ENCODE measurements around the gene SERPINB5. TPM values are rescaled to one million over a fixed set of nuclear protein-coding genes. Genes with fewer than 3 reads are reported as not detected.

SERPINB5 gene
- total and polyA plus RNA-seq, 8 donors: 0.44 TPM; not detected in 7

DNA sequence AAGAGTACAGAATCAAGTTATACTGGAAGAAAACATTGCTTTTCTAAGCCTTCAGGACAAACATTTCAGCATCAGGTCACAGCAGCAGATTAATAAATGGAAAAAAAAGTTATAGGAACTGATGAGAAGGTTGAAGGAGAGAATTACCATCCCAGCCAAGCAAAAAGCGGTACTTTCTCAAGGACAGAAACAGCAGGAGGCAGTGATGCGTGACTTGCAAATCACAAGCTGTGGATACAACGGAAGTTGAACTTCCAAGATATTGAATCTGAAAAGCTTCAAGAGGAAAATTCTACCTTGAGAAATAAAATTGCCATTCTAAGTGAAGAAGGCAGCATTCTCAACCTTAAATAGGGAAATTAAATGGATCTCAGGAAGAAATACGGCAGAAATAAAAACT is 46.9 kb downstream of the SERPINB5 start:
- Histone ChIP-seq H3K27me3 (no peaks in the 10 kb centered on the region), H3K9me3 (no peaks in the 10 kb centered on the region), H3K4me1 (peaks cover 0 to 2% (median 0%) of the 10 kb centered on the region in 3 donors), H3K27ac (no peak overlapping the region), H3K4me3 (no peak overlapping the region), H3K36me3 (no peaks in the 10 kb centered on the region)
- intact Hi-C loops (cut with DNase I): loop anchor here in 1 of 3 donors (5.0 kb wide), 1 partner anchor 49 kb away; no protein-coding TSS in a partner anchor
- DNase-seq: no peak
- FAIRE-seq: no peak
- TF ChIP-seq CTCF (IDR thresholded peaks at IDR 0.05): no peak
- WGBS, 2 donors: 69 to 70% methylated on average over 4 of the region's 4 CpGs
- no peak for ATAC-seq

DNA sequence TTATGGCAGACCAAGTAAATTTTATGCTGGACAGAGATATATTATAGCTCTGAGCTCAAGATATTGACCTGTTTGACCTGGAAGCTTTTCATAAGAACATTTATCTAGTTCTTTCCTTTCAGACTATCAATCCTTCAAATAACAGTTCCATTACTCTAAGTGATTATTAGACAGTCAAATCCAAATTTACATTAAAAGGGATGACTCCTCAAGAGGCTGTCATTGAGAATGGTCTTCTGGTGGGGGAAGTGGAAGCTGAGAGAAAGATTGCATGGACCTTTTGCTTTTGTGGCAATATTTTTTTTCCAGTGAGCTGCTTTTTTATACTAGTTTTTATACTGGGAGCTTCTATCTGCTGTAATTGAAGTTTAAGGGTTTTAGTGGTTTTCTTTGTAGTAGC is 50.5 kb downstream of the SERPINB5 start:
- DNase-seq: no peak
- no peak for TF ChIP-seq CTCF (IDR thresholded peaks at IDR 0.05)
- no peak for FAIRE-seq
- Histone ChIP-seq H3K27ac (no peak overlapping the region), H3K4me1 (peaks cover 0 to 4% (median 3%) of the 10 kb centered on the region in 3 donors), H3K4me3 (no peak overlapping the region), H3K36me3 (no peaks in the 10 kb centered on the region), H3K27me3 (no peaks in the 10 kb centered on the region), H3K9me3 (no peaks in the 10 kb centered on the region)
- no peak for ATAC-seq
- intact Hi-C loops (cut with DNase I): no loop called here

DNA sequence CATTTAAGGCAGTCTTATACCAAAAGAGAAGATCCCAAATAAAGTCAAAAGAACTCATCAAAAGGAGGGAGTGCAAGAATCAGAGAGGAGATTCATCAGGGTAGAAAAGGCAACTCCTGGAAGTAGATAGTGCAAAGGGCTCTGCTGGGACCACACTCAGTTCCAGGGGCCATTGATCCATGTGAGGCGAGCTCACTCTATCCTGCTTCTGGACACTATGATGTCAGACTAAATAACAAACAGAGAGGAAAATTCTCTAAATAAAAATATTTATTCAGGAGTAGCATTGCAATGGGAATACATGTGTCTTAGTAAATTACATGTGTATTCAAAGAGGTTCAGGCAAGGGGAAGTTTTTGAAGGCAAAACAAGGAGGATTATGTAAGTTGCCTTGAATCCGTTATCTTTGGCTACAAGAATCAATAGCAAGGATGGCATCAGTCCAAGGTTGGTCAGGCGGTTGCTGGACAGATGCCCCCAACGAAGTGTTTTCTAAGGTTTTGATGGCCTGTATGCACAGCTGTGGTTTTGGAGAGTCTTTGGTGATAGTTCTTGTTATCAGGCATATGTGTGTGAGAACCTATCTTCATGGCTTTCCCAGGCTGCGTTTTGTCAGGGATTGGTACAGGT is 52.2 kb downstream of the SERPINB5 start:
- ATAC-seq (peak; percentile 51 to 94 (median 72)), DNase-seq (peak in 4 of 6 donors; percentile 33 to 78 (median 45)), FAIRE-seq (no peak)
- no peaks in the 10 kb centered on the region for H3K36me3 ChIP-seq
- 24 to 29% methylated on average over 5 of the region's 5 CpGs for WGBS, 2 donors
- no peak overlapping the region for H3K27ac ChIP-seq
- no peaks in the 10 kb centered on the region for H3K27me3 ChIP-seq
- no peak overlapping the region for H3K4me3 ChIP-seq
- TF ChIP-seq CTCF (IDR thresholded peaks at IDR 0.05): no peak
- H3K4me1 ChIP-seq: peaks cover 0 to 4% (median 3%) of the 10 kb centered on the region in 3 donors
- intact Hi-C loops (cut with DNase I): no loop called here
- no peaks in the 10 kb centered on the region for H3K9me3 ChIP-seq

DNA sequence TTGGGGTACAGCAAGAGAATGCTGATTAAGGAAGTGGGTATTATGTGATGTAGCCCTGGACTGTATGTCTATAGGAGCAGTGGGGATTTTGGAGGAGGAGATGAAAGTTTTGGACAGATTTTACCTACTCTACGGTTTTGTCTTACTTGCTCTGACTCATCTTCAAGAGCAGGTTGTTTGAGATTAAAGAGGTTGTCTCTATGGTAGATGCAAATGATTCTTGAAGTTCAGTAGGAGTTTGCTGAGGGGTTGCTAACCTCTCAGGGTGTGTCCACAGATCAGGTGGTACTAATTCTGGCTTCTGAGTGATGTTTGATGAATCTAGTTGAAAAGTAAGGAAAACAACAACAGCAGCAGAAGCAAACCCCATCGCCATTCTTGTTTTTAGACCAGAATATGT is 55.7 kb downstream of the SERPINB5 start:
- no peak for DNase-seq
- peaks cover 0 to 4% (median 3%) of the 10 kb centered on the region in 3 donors for H3K4me1 ChIP-seq
- no peaks in the 10 kb centered on the region for H3K9me3 ChIP-seq
- H3K27me3 ChIP-seq: no peaks in the 10 kb centered on the region
- H3K4me3 ChIP-seq: no peak overlapping the region
- H3K27ac ChIP-seq: no peak overlapping the region
- intact Hi-C loops (cut with DNase I): no loop called here
- no peaks in the 10 kb centered on the region for H3K36me3 ChIP-seq
- no peak for FAIRE-seq
- no peak for TF ChIP-seq CTCF (IDR thresholded peaks at IDR 0.05)
- WGBS, 2 donors: 94 to 97% methylated on average over 2 of the region's 2 CpGs
- ATAC-seq: no peak

DNA sequence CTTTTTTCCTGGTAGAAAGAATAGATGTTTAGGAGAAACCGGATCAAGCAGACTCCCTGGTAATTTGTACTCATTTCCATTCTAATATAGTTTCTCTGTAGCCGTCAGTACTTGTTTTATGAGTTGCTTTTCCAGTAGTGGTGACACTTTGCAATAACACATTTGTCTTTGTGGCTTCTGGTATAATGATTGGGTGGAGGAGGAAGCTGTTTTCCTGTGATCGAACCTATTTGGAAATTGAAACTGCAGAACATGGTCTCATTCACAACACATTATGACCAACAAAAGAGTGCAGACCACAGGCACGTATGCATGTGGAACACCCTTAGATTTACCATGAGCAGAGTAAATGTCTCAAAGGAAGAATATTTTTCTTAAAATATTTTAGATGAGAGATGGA is 57.9 kb downstream of the SERPINB5 start:
- no peak overlapping the region for H3K4me3 ChIP-seq
- no peak for ATAC-seq
- intact Hi-C loops (cut with DNase I): no loop called here
- no peaks in the 10 kb centered on the region for H3K9me3 ChIP-seq
- H3K27ac ChIP-seq: no peak overlapping the region
- no peaks in the 10 kb centered on the region for H3K36me3 ChIP-seq
- FAIRE-seq: no peak
- DNase-seq: no peak
- WGBS, 2 donors: 73% methylated on average over 4 of the region's 4 CpGs
- no peaks in the 10 kb centered on the region for H3K27me3 ChIP-seq
- H3K4me1 ChIP-seq: no peaks in the 10 kb centered on the region
- TF ChIP-seq CTCF (IDR thresholded peaks at IDR 0.05): no peak

Measured in pancreas (tissue), 10 donors.